K562 (cell line): ENCODE measurements around the gene CYS1. TPM values are rescaled to one million over a fixed set of nuclear protein-coding genes. Genes with fewer than 3 reads are reported as not detected.

Experiments
- CBX3 ChIP-seq, 2 experiments: IDR thresholded peaks; 1 replicate in 1 of 2; 2 replicates in 1 of 2; pipeline ENCODE4 v1.6.1; 2012; ENCODE audit warnings: inconsistent platforms in 2 of 2, low read length in 2 of 2, borderline replicate concordance in 1 of 2, control low read depth in 1 of 2
- CEBPG ChIP-seq, 3 experiments: fragments of 200-800 bp in 1 of 3; sonication (Bioruptor generic) in 1 of 3; sonication (generic) in 1 of 3; formaldehyde crosslinking in 1 of 3; IDR thresholded peaks in 2 of 3; conservative IDR thresholded peaks in 1 of 3; 2 replicates each; pipeline versions ENCODE4 v1.6.1 to v1.8.0; 2016 to 2022; ENCODE audit warnings: missing compliant biosample characterization in 2 of 3, missing genetic modification characterization in 2 of 3, mild to moderate bottlenecking in 1 of 3, missing genetic modification reagents in 1 of 3
- CREB3L1 ChIP-seq: fragments of 450-650 bp; IDR thresholded peaks from 2 replicates; pipeline ENCODE4 v1.6.1; 2014; ENCODE audit warnings: low read depth, mild to moderate bottlenecking, moderate library complexity, borderline replicate concordance
- DLX4 ChIP-seq: fragments of 250-450 bp; sonication (Bioruptor Pico); IDR thresholded peaks from 2 replicates; pipeline ENCODE4 v1.6.1; 2021; ENCODE audit warnings: mild to moderate bottlenecking
- EWSR1 ChIP-seq: fragments of 450-650 bp; IDR thresholded peaks from 2 replicates; pipeline ENCODE4 v1.6.1; 2018; ENCODE audit warnings: borderline replicate concordance, mild to moderate bottlenecking, low read depth, moderate library complexity; ENCODE audit not compliant: partially characterized antibody
- HDAC1 ChIP-seq, 2 experiments: fragments of 450-650 bp; IDR thresholded peaks; 2 replicates each; pipeline ENCODE4 v1.6.1; 2016 to 2017; ENCODE audit warnings: inconsistent platforms in 1 of 2, mild to moderate bottlenecking in 1 of 2, moderate library complexity in 1 of 2
- MAFG ChIP-seq: fragments of 450-650 bp; conservative IDR thresholded peaks from 2 replicates; pipeline ENCODE4 v1.6.1; 2016; ENCODE audit warnings: missing genetic modification characterization, missing compliant biosample characterization
- MCM3 ChIP-seq: fragments of 450-650 bp; IDR thresholded peaks from 2 replicates; pipeline ENCODE4 v1.6.1; 2016
- MEF2A ChIP-seq: IDR thresholded peaks from 2 replicates; pipeline ENCODE4 v1.6.1; 2011; ENCODE audit warnings: low read depth, mild to moderate bottlenecking, low read length, moderate library complexity; ENCODE audit not compliant: control insufficient read depth
- MXI1 ChIP-seq: IDR thresholded peaks from 2 replicates; pipeline ENCODE4 v1.6.1; 2011; ENCODE audit warnings: low read depth, mild to moderate bottlenecking, improper control_type of control experiment, low read length
- PURB ChIP-seq: sonication (generic); formaldehyde crosslinking; IDR thresholded peaks from 2 replicates; pipeline ENCODE4 v1.9.0; 2021; ENCODE audit warnings: low read depth, mild to moderate bottlenecking, missing genetic modification reagents
- SAFB2 ChIP-seq: fragments of 200-400 bp; formaldehyde crosslinking; IDR thresholded peaks from 2 replicates; pipeline ENCODE4 v1.6.1; 2018; ENCODE audit warnings: borderline replicate concordance, low read length, low read depth, moderate library complexity; ENCODE audit not compliant: severe bottlenecking
- SREBF1 ChIP-seq: fragments of 150-350 bp; IDR thresholded peaks from 2 replicates; pipeline ENCODE4 v1.6.1; 2014; ENCODE audit warnings: antibody characterized with exemption, low read depth, low read length, borderline replicate concordance
- THRA ChIP-seq: fragments of 450-650 bp; IDR thresholded peaks from 2 replicates; pipeline ENCODE4 v1.6.1; 2017; ENCODE audit warnings: mild to moderate bottlenecking, moderate library complexity
- TRIM24 ChIP-seq, 2 experiments: fragments of 450-650 bp; IDR thresholded peaks; 2 replicates each; pipeline ENCODE4 v1.6.1; 2016
- ZBTB49 ChIP-seq: sonication (generic); formaldehyde crosslinking; IDR thresholded peaks from 2 replicates; pipeline ENCODE4 v1.8.0; 2022; ENCODE audit warnings: missing genetic modification reagents, mild to moderate bottlenecking, borderline replicate concordance
- ZBTB5 ChIP-seq: fragments of 450-650 bp; IDR thresholded peaks from 2 replicates; pipeline ENCODE4 v1.6.1; 2017; ENCODE audit warnings: antibody characterized with exemption
- ZNF445 ChIP-seq: fragments of 250-450 bp; sonication (Bioruptor Pico); IDR thresholded peaks from 2 replicates; pipeline ENCODE4 v1.4.0; 2020; ENCODE audit warnings: low read depth, mild to moderate bottlenecking, moderate library complexity
- polyA plus RNA-seq, 8 experiments: library from polyadenylated mRNA; depleted of rRNA in 4 of 8; stranded (reverse) in 5 of 8; unstranded in 3 of 8; fragments of >200 nt; fragmentation: Nextera tagmentation in 2 of 8; fragmentation: Illumina TruSeq in 1 of 8; extraction: Ambion mirVana in 2 of 8; extraction: Trizol in 1 of 8; gene quantifications; 2 replicates each; pipeline versions ENCODE4 v1.2.1 to v1.2.3, GENCODE V29; 2011 to 2014; ENCODE audit warnings: inconsistent platforms in 1 of 8, missing spikeins in 1 of 8
- total RNA-seq, 7 experiments: library from RNA; depleted of rRNA in 6 of 7; stranded (reverse); fragments of >200 nt in 6 of 7; fragmentation: Illumina TruSeq in 2 of 7; extraction: Trizol in 2 of 7; gene quantifications; 2 replicates each; pipeline versions ENCODE4 v1.2.1 to v1.2.3, GENCODE V29; 2011 to 2021; ENCODE audit warnings: low replicate concordance in 1 of 7

Gene CYS1
- total and polyA plus RNA-seq, 9 of the 15 experiments (the other 6 are each of a cell fraction or from before 2014, with no cell fraction given), result 0.11 to 0.13 TPM; not detected in 7

GRCh38 chr2:10057231-10058107 is 22.7 kb downstream of the CYS1 start (continued):
- TF ChIP-seq ZBTB5 (no peak), THRA (no peak), CREB3L1 (no peak; the same call in 1 of the 2 replicates), MCM3 (no peak), MXI1 (no peak), MAFG (tag) (no peak), TRIM24 (IDR thresholded peaks at IDR 0.05) (0 out of 4 replicates have a peak, but pooled peaks of 1 of the 2 experiments have one; percentile 24), ZNF445 (CRISPR knock-in tag) (no peak), PURB (CRISPR knock-in tag) (no peak), EWSR1 (no peak), SREBF1 (no peak), ZBTB49 (CRISPR knock-in tag) (no peak), HDAC1 (IDR thresholded peaks at IDR 0.05) (peak in 1 of 2 experiments; percentile 84; a peak in 2 of 4 replicates), SAFB2 (no peak), MEF2A (no peak), DLX4 (CRISPR knock-in tag) (no peak), CBX3 (IDR thresholded peaks at IDR 0.05; ENCODE audit: borderline replicate concordance in 1 of 2, low read length in 2 of 2) (no peak), CEBPG (CRISPR knock-in tag; IDR thresholded peaks at IDR 0.05) (peak; percentile 71; the same call in 1 of the 2 replicates), CEBPG (tag; conservative IDR thresholded peaks at IDR 0.05 in 1 of 2, IDR thresholded peaks at IDR 0.05 in 1 of 2) (peak; percentile 40 to 46; a peak in 1 of 4 replicates)
